GM10266 (cell line): ENCODE measurements around the gene CCDC63.
"Not testable (repeated sequence)": the region's sequence is repeated elsewhere in the genome, so short reads cannot be mapped to it uniquely, and the experiment has no call there.

Experiments
- DNase-seq: peaks from one replicate; pipeline ENCODE4 v3.0.0; 2012; ENCODE audit errors: extremely low spot score
- TF ChIP-seq, protein P1 (sequence below): IDR thresholded peaks from 2 replicates; pipeline ENCODE4 v1.5.1; 2012; ENCODE audit warnings: mild to moderate bottlenecking, low read depth; ENCODE audit not compliant: control insufficient read depth, insufficient read depth; ENCODE audit errors: missing control alignments

Gene CCDC63

DNA sequence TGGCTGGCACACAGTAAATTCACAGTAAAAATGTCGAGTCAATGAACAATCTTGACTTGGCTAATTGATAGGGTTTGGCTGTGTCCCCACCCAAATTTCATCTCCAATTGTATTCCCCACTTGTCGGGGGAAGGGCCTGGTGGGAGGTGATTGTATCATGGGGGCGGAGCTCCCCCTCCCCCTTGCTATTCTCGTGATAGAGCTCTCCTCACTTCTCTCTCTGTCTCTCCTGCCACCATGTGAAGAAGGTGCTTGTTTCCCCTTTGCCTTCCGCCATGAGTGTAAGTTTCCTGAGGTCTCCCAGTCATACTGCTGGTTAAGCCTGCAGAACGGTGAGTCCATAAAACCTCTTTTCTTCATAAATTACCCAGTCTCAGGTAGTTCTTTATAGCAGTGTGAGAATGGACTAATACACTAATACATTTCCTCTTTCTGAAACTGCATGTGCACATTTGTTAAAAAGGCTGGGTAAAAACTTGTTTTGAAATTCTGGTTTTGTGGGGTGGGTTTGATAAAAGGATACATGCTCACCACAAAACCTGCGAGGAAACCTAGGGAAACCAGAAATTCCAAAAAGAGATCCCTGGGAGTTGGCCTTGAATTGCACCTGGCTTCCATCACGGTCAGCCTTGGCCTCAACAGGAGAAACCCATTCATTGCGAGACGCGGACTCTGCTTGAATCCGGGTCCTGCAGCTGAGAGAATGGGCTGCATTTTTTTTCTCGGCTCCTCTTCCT lies 89.7 kb downstream of the CCDC63 start:
- TF ChIP-seq, protein P1, sequence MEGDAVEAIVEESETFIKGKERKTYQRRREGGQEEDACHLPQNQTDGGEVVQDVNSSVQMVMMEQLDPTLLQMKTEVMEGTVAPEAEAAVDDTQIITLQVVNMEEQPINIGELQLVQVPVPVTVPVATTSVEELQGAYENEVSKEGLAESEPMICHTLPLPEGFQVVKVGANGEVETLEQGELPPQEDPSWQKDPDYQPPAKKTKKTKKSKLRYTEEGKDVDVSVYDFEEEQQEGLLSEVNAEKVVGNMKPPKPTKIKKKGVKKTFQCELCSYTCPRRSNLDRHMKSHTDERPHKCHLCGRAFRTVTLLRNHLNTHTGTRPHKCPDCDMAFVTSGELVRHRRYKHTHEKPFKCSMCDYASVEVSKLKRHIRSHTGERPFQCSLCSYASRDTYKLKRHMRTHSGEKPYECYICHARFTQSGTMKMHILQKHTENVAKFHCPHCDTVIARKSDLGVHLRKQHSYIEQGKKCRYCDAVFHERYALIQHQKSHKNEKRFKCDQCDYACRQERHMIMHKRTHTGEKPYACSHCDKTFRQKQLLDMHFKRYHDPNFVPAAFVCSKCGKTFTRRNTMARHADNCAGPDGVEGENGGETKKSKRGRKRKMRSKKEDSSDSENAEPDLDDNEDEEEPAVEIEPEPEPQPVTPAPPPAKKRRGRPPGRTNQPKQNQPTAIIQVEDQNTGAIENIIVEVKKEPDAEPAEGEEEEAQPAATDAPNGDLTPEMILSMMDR = peak; percentile 24
- no peak for DNase-seq

DNA sequence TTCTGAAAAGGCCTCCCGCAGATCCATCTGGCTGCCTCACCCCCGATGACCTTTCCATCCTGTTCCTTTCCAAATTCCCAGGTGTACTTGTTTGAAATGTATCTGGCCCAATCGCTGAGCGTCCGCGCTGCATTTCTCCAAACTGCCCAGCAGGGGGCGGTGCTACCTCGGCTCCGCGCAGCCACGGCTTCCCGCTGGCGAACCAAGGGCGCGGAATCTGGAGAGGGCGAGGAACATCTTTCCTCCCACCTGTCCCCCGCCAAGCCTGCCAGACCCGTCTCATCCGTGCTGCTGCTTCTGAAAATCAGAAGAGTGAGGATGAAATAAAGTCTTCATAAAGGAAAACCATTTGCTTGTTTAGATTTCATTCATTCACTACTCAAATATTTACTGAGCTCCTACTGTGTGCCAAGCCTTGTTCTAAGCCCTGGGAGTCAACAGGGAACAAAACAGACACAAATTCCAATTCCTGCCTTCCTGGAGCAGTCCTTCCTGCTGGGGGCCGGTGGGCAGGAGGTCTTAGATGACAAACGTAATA lies 90.4 kb downstream of the CCDC63 start:
- DNase-seq = peak; percentile 75
- TF ChIP-seq, protein P1 = peak; percentile 95

DNA sequence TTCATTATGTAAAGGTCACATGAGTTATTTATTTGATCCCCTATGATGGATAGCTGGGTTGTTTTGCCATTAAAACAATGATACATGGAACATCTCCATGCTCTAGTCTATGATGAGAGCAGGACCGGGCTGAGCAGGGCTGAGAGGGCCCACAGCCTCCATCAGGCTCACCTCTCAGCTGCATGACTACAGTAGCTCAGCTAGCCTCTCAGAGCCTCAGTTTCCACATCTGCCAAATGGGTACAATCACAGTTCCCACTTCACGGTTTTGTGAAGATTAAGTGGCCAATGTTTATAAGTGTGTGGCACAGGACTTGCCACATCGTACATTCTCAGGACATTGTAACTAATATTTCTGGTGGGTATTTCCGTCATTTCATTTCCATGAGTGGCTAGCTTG lies 93.5 kb downstream of the CCDC63 start:
- TF ChIP-seq, protein P1 = no peak
- DNase-seq = no peak

DNA sequence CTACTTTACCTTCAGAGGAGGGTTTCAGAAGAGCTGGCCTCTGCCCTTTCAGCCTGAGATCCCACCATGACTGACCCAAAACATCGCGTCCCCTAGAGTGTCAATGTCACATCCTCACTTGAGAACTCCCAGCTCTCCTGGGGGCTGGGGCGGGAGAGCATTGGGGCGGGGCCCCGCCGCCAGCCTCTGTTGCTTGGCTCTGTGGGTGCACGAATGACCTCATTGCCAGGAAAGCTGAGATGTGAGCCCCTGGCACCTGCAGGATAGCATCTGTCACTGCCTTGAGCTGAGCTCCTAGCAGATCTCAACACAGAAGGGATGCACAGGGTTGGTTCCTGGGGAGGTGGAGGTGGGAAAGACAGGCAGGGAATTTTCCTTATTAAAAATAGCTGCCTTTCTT lies 94.1 kb downstream of the CCDC63 start:
- no peak for DNase-seq
- TF ChIP-seq, protein P1 = no peak

DNA sequence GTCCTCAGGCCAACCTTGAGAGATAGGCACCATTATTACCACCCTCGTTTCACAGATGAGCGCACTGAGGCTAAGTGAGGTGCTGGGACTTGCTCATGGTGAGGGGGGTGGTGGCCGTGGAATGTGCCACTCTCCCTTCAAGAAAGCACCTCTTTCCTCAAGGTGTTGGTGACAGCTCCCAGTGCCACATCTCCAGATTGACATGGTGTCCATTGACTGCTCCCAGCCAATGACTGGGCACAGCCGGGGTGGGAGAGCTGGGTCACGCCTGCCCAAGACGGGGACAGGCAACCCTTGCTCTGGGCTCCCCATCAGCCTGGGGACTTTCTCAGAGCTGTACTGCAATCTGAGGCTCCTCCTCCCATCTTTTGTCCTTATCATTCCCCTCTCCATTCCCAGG lies 94.6 kb downstream of the CCDC63 start:
- TF ChIP-seq, protein P1 = no peak
- no peak for DNase-seq

DNA sequence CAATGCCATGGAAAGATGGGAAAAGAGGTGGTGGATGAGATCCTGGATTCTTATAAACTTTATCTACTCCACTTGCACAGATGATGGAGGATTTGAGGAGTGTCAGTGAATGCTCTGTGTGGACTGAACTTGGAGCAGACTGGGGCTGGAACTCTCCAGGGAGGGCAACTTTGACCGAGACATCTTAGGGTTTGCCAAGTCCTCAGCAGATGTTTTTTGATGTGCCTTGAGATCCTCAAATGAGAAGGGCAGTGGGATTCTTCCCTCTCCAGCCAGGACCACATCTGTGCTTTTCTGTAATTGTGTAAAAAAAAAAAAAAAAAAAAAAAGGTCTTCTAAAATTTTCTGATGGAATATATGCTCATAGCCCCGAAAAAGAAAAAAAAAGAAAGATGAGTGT lies 96.6 kb downstream of the CCDC63 start:
- no peak for DNase-seq
- TF ChIP-seq, protein P1 = no peak

DNA sequence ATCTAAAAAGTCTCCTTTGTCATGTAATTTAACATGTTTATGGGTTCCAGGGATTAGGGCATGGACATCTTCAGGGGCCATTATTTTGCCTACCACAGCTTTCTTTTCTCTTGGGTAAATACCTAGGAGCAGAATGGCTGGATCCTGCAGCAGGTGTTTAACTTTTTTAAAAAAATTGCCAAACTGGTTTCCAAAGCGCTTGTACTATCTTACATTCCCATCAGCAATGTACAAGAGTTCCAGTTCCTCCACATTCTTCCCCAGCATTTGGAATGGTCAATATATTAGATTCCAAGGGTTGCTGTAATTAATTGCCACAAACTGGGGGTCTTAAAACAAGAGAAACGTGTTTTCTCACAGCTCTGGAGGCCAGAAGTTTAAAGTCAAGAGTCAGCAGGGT lies 101.3 kb downstream of the CCDC63 start:
- TF ChIP-seq, protein P1 = no peak
- DNase-seq = no peak

DNA sequence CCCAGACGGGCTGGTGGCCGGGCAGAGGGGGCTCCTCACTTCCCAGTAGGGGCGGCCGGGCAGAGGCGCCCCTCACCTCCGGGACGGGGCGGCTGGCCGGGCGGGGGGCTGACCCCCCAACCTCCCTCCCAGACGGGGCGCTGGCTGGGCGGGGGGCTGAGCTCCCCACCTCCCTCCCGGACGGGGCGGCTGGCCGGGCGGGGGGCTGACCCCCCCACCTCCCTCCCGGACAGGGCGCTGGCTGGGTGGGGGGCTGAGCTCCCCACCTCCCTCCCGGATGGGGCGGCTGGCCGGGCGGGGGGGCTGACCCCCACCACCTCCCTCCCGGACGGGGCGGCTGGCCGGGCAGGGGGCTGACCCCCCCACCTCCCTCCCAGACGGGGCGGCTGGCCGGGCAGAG lies 103.7 kb downstream of the CCDC63 start:
- DNase-seq = not testable (repeated sequence)

DNA sequence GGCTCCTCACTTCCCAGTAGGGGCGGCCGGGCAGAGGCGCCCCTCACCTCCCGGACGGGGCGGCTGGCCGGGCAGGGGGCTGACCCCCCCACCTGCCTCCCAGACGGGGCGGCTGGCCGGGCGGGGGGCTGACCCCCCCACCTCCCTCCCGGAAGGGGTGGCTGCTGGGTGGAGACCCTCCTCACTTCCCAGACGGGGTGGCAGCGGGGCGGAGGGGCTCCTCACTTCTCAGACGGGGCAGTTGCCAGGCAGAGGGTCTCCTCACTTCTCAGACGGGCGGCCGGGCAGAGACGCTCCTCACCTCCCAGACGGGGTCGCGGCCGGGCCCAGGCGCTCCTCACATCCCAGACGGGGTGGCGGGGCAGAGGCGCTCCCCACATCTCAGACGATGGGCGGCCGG lies 104.1 kb downstream of the CCDC63 start:
- DNase-seq = not testable (repeated sequence)
